Measurements from ENCODE around the gene EBI3.
A peak's percentile ranks its signal among the peaks of the same experiment; 100 is the strongest.
"Not testable (repeated sequence)": the region's sequence is repeated elsewhere in the genome, so short reads cannot be mapped to it uniquely, and the experiment has no call there.

EBI3 gene

DNA sequence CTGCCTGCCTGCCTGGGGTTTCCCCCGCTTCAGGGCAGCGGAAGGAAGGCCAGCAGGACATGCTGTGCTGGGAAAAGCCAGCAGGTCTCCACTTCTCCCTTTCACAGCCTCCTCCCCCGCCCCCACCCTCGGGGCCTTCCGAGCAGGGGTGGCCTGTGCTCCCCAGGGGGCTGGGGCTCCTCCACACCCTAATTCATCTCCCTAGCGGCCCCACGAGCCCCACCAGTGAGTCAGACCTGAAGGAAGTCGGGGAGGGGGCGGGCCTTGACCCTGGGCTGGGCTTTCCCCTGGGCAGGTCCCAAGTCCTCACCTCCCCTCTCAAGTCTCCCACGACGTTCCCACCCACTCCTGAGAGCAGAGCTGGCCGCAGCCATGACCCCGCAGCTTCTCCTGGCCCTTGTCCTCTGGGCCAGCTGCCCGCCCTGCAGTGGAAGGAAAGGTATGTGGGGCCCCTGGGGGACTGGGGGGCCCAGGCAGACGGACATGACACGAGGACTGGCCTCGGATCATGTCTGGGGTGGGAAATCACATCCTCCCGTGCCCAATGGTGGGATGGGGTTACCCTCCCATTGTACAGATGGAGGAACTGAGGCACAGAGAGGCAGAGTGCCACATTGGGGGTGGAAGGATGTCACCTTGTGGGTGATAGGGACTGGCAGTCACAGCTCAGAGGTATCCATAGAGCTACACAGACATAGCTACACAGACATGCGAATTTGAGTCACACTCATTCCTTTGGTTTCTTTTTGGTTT, at the start of gene EBI3:
Gene EBI3, plus strand, starts transcription at position 345 of the 753 bp plus-strand sequence. Its CDS starts 28 bp downstream, at position 373.
- DNase-seq (ENCODE audit: low read depth in 4 of 4, low spot score in 1 of 4), result peak in 3 of 4 experiments; percentile 19 to 67 (median 25)

DNA sequence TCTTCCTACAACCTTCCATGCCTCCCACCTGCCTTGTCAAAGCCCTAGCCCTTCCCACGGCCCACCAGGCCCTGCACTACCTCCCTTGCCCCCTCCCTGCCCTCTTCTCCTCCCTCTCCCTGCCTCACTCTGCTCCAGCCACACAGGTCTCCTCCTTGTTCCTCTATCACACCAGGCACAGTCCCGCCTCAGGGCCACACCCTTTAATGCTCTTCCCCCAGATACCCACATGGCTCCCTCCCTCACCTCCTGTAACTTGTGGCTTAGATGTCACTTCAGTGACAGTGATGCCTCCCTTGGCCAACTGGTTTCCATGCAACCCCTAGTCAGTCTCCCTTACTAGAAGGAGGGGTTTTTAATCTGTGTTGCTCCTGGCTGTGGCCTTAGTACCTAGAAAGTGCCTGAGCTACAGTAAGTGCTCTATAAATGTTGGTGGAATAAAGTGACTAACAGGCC, 48.2 kb upstream of the EBI3 start:
- no peak for DNase-seq (ENCODE audit: low read depth in 4 of 4, low spot score in 1 of 4)

DNA sequence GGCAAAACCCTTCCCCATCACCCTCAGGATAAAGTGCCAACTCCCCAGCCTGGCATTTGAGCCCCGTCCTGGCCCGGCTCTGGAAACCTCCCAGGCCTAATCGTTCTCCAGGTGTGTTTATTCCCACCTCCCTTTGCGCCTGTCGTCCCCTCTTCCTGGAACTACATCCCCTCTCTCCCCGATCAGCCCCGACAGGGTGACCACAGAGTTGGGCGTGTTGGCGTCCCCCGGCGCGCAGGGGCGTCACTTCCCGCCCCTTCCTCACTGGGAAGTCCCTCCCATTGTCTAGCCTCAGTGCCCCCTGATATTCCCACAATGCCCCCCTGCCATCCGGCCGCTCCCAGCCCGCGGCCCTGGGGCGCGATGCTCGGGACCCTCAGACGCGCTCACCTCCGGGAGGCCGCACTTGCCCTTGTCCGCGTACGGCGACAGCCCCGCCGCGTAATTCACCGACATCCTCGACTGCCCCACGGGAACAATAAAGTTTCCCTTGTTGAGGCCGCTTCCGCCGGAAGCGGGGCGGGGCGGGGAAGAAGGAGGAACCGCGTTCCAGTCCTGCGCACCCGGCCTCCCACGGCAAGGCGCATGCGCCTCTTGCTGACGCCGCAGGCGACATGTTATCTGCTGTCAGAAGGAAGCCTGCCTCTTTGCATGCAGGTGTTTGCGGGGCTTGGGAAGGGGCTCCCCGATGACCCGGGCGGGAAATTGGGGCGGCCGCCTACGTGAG, 47.1 kb upstream of the EBI3 start, which contains the start of the genes ANKRD24 and SIRT6:
Gene ANKRD24, plus strand, starts transcription at position 606 of the 727 bp plus-strand sequence. CDS start 3,737 bp downstream, outside the sequence.
Gene SIRT6, minus strand, starts transcription at position 480 of the 727 bp plus-strand sequence. Its CDS starts 24 bp downstream, at position 456.
- peak; percentile 82 to 94 (median 91) for DNase-seq (ENCODE audit: low read depth in 4 of 4, low spot score in 1 of 4)

DNA sequence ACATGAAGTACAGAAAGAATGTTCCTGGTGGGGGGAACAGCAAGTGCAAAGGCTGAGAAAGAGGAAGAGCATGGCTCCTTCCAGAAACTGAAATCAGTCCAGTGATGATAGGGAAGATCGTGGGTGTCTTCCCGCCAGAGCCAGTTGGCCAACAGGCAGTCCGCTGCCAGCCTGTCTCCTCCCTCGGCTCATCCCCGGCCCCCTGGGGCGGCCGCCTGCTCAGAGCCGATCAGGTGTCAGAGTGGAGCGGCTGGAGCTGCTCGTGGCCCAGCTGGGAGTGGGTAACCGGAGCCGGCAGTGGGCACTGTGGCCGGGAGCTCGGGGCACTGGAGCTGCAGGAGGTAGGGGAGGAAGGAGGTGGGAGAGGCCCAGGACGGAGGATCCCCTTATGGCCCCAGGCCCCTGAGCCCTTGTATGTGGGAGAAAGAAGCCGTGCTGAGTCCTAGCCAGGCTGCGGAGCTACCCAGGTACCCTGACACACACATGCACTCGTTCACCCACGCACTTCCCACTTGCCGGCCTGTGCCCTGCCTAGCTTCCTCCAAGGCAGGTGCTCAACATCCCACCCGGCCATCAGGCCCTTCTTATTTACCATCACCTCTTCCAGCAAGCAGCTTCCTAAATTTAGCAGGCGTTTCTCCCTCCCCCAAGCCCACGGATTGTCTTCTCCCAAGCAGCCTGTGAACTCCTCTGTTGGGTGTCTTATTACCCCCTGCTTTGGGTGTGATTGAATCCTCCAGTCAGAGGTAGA, 45.2 kb upstream of the EBI3 start:
- DNase-seq (ENCODE audit: low read depth in 4 of 4, low spot score in 1 of 4), result no peak

DNA sequence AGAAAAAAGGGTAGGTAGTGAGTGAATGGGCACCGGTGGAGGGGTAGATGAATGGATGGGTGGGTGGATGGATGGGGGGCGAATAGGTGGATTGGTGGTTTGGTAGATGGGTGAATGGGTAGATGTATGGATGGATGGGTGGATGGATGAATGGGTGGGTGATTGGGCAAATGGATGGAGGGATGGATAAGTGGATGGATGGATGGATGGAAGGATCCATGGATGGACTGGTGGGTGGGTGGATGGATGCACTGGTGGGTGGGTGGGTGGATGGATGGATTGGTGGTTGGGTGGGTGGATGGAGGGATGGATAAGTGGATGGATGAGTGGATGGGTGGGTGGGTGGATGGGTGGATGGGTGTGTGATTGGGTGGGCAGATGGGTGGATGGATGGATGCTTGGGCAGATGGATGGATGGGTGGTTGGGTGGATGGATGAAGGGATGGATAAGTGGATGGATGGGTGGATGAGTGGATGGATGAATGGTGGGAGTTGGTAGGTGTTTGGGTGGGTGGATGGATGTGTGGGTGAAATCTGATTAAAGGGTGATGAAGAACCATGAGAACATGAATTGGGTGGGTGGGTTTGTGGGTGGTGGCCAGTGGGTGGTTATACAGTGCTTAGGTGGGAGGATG, 44.5 kb upstream of the EBI3 start:
- no peak for DNase-seq (ENCODE audit: low read depth in 4 of 4, low spot score in 1 of 4)

DNA sequence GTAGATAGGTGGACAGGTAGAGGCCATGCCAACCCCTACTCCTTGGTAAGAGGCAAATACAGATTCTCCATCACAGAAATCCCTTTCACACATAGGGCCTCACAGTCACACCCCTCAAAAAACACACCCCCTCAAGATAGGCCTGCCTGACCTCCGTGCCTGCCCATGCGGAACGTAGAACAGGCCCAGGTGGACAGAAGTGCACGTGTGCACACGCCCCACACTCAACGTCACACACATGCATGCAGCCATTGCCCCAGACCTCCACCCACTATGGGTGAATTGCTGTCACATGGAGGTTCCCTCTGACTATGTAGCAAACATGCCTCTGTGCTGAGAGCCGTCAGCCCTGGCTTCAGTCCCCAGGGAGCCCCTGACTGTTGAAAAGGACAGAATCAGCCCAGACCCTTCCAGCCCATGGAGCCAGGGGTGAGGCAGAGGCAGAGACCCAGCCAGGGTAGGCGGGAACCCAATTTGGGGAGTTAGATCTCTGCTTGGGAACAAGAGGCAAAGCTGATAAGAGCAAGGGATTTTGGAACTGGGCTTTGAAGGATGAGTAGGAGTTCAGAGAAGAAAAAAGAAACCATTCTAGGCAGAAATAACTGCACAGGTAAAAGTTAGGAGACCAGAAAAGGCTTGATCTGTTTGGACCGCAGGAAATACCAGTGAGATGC, 43.8 kb upstream of the EBI3 start:
- no peak for DNase-seq (ENCODE audit: low read depth in 4 of 4, low spot score in 1 of 4)

DNA sequence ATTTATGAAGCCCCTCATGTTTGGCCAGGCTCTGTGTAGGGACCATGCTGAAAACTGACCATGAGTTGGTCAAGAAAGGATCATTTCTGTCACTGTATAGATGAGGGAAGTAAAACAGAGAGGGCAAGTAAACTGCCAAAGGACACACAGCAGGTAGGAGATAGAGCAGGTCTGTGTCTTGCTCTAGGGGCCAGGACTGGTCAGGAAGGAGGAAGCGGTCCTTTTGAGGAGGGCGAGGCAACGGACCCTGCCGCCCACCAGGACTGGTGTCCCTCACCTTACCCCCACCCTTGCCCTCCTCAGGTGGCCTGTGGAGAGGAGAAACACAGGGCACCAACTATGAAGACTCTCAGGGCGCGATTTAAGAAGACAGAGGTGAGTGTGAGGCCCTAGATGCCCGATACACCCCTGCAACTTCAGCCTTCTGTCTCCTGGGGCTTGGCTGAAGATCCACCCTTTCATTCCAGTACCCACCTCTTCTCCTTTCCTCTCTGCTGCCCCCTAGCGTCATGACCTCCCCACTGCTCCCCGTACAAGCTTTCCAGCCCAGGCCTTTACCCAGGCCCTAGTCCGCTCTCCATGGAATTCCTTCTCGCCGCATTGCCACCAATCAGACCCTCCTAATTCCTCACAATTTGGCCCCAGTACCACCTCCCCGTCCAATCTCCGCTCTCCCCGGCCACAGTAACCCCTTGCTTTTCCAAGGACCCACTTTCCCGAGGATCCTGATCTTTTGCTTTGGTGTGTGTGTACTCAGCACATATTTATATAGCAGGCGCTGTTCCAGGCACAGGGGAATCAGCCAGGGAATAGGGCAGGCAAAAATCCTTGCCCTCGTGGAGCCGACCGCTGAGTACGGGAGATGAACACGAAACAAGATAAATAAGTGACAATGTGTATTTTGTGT, 43.0 kb upstream of the EBI3 start:
- peak; percentile 70 to 88 (median 78) for DNase-seq (ENCODE audit: low read depth in 4 of 4, low spot score in 1 of 4)

DNA sequence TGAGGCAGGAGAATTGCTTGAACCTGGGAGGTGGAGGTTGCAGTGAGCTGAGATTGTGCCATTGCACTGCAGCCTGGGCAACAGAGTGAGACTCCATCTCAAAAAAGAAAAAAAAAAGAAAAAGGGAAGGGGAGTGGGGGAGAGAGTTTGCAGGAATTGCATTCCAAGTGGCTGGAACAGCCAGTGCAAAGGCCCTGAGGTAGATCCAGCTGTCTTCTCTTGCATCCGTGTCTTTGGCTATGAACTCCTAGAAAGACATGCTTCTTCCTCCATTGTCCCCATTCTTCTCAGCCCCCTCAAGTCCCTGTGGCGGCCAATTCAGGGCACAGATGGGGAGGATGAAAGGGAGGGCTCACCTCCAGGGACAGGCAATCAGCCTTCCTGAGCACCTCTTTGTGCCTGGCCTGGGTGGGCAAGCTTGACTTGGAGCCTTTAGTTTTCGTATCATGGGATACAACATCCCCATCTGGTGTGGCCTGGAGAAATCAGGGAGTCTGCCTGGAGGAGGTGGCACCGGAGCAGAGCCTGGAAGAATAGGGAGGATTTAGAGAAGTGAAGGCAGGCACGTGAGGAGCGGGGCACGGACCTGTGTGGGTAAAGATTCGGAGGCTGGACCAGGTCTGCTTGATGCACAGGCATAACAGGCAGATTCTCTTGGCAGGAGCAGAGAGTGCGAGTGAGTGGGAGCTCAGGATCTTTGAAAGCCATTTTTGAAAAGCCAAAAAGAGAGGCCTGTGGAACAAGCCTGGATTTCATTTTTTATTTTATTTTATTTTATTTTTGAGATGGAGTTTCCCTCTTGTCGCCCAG, 41.8 kb upstream of the EBI3 start:
- no peak for DNase-seq (ENCODE audit: low read depth in 4 of 4, low spot score in 1 of 4)

DNA sequence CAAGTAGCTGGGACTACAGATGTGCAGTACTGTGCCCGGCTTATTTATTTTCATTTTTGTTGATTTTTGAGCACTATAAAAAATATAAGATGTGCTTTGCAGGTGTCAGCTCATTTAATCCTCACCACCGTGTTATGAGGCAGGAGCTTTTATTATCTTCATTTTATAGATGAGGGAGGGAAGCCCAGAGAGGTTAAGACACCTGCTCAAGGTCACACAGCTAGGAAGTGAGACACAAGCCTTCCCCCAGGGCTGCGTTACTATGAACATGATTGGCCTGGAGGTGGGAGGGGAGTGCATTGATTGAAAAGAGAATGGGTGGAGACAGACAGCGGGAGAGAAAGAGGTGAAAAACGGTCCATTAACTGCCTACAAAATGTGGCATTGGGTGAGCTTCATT, 39.7 kb upstream of the EBI3 start:
- DNase-seq (ENCODE audit: low read depth in 4 of 4, low spot score in 1 of 4), result no peak

DNA sequence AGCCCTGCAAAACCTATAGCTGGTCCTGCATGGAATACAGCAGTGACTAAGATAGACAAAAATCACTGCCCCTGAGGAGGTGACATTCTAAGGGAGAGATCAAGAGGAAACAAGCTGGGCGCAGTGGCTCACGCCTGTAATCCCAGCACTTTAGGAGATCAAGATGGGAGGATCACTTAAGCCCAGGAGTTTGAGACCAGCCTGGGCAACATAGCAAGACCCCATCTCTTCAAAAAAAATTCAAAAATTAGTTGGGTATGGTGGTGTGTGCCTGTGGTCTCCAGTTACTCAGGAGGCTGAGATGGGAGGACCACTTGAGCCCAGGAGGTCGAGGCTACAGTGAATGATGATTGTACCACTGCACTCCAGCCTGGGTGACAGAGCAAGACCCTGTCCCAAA, 36.8 kb upstream of the EBI3 start:
- DNase-seq (ENCODE audit: low read depth in 4 of 4, low spot score in 1 of 4), result not testable (repeated sequence)

DNA sequence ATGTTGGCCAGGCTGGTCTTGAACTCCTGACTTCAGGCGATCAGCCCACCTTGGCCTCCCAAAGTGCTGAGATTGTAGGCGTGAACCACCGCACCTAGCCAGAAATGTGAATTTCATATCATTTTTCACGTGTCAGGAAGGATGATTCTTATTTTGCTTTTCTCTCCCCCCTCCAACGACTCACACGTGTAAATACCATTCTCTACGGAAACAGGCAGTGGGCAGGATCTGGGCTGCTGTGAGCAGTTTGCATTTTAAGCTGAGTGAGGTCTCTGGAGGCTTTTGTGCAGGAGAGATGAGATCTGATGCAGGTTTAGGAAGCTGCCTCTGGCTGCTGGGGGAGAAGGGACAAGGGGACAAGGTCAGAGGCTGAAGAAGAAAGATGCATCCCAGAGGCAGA, 35.0 kb upstream of the EBI3 start:
- DNase-seq (ENCODE audit: low read depth in 4 of 4, low spot score in 1 of 4), result no peak

DNA sequence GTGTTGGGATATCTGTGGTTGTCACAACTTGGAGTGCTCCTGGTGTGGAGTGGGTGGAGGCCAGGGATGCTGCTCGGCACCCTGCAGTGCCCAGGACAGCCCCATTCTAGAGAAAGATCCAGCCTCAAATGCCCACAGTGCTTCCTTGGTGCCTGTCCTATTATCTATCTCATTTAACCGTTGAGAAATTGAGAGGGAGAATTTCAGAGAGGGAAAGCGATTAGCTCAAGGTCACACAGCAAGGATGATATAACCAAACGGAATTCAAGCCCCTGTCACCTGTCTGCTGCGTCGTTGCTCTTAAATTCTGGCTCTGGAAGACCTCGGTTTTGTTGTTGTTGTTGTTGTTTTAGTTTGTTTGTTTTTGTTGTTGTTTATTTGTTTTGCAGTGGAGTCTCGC, 33.3 kb upstream of the EBI3 start:
- DNase-seq (ENCODE audit: low read depth in 4 of 4, low spot score in 1 of 4), result no peak

DNA sequence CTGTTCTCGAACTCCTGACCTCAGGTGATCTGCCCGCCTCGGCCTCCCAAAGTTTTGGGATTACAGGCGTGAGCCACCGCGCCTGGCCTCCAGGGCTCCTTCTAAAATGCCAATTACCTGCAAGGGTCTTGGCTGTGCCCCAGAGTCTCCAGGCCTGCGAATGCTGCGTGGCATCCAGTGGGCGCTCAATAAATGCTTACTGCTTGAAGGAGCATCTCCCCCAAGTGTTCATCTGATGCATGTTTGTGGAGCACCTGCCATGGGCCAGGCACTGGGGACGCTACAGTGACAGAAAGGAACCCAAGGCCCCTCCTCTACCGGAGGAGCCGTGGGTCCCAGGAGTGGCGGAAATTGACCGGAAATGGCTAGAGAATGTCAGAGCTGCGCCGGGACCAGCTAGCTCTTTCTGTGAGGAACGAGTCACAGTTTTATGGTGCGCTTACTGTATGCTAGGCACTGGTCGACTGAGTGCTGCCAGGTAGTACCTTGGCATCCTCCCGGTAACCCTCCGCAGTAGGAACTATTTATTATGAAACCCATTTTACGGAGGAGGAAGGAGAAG, 32.7 kb upstream of the EBI3 start:
- no peak for DNase-seq (ENCODE audit: low read depth in 4 of 4, low spot score in 1 of 4)

DNA sequence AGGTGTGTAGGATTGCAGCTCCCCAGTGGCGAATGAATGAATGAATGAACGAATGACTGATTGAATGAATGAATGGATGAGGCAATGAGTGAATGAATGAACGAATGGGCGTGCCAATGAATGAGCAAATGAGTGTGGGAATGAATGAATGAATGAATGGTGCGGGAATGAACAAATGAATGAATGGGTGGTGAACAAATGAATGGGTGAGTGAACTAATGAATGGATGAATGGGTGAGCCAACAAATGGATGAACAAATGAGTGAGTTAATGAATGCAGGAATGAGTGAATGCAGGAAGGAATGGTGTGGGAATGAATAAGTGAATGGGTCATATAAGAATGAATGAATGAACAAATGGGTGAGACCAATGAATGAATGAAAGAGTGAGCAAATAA, 32.1 kb upstream of the EBI3 start:
- DNase-seq (ENCODE audit: low read depth in 4 of 4, low spot score in 1 of 4), result no peak

DNA sequence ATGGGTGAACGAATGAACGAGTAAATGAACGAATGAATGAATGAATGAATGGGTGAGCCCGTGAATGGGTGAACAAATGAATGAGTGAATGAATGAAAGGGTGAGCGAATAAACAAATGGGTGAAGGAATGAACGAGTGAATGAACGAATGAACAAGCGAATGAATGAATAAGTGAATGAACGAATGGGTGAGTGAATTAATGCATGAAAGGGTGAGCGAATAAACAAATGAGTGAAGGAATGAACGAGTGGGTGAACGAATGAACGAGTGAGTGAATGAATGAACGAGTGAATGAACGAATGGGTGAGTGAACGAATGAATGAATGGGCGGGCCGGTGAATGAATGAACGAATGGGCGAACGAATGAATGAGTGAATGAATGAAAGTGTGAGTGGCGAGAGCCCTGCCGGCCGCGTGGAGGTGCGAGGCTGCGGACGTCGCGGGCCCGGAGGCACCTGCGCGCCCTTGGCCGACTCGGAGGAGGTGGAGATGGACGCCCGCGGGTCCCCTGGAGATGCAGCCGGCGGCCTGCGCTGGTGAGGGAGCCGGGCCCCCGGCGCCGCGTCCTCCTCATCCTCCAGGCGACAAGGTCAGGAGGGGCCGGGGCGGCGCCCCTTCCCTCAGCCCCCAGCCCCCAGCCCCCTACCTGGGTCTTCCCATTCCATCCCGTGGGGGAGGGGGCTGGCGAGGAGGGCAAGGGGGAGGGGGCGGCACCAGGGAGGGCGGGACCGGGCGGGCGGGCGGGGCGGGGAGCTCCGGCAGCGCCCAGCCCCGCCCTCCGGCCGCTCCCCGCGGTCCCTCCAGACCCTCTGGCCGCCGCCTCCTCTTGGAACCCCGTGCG, 31.5 kb upstream of the EBI3 start:
- DNase-seq (ENCODE audit: low read depth in 4 of 4, low spot score in 1 of 4), result no peak

DNA sequence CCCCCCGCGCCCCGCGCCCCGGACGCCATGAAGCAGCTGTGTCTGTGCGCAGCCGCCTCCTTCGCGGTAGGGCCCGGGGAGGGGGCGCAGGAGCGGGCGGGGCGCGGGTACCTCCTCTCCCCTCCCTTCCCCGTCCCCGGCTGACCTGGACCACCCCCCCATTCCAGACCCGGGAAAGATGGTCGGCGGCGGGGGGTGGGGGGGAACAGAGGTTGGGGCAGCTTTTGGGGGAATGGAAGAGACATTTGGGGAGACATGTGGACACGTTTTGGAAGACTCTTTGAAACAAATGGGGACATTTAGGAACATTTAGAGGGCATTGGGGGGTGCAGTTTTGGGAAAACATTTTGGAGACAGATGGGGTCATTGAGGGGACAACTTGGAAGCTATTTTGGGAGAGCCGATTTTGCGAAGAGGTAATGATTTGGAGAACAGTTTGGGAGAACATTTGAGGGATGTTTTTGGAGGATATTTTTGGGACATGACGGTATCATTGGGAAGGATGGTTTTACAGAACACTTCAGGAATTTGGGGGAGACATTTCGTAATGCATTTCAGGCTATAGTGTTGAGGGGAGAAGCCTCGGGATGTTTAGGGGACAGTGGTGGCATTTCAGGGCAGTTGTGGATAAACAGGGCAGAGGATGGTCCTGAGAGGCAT, 30.7 kb upstream of the EBI3 start:
- DNase-seq (ENCODE audit: low read depth in 4 of 4, low spot score in 1 of 4), result no peak
